SU-DHL-6 (cell line): Measurements from ENCODE around the gene WWOX.
A peak's percentile ranks its signal among the peaks of the same experiment; 100 is the strongest.

Experiments
- H2AFZ ChIP-seq: fragments of 200-600 bp; sonication (generic); 2 replicates; pipeline ENCODE4 v1.6.1; 2014; ENCODE audit warnings: low read depth, mild to moderate bottlenecking, moderate library complexity, mixed read lengths, antibody characterized with exemption, low read length; ENCODE audit not compliant: severe bottlenecking
- H3F3A ChIP-seq: fragments of 200-600 bp; shearing (Covaris generic); 2 replicates; pipeline ENCODE4 v1.6.0; 2016; ENCODE audit warnings: antibody characterized with exemption, mild to moderate bottlenecking; ENCODE audit not compliant: insufficient read depth
- H3K27ac ChIP-seq: fragments of 200-600 bp; sonication (generic); 2 replicates; pipeline ENCODE4 v1.5.1; 2016; ENCODE audit warnings: low read depth, mild to moderate bottlenecking, low read length, moderate library complexity, mixed read lengths
- H3K27me3 ChIP-seq: fragments of 200-600 bp; sonication (generic), shearing (Covaris generic); 2 replicates; pipeline ENCODE4 v1.6.0; 2014; ENCODE audit warnings: mild to moderate bottlenecking, low read length
- H3K36me3 ChIP-seq: fragments of 200-600 bp; sonication (generic); 2 replicates; pipeline ENCODE4 v1.6.1; 2014; ENCODE audit warnings: mild to moderate bottlenecking, low read length, mixed read lengths
- H3K4me2 ChIP-seq: fragments of 300-600, 200-600 bp; shearing (Covaris generic), sonication (generic); 2 replicates; pipeline ENCODE4 v1.6.0; 2014; ENCODE audit warnings: low read length, low read depth, mild to moderate bottlenecking; ENCODE audit not compliant: poor library complexity, severe bottlenecking
- H3K4me3 ChIP-seq: fragments of 200-600 bp; sonication (generic); 2 replicates; pipeline ENCODE4 v1.5.1; 2014; ENCODE audit warnings: antibody characterized with exemption, low read length, mild to moderate bottlenecking, mixed read lengths; ENCODE audit not compliant: insufficient read depth, poor library complexity, severe bottlenecking
- H3K79me2 ChIP-seq: fragments of 200-600 bp; sonication (generic); 2 replicates; pipeline ENCODE4 v1.6.1; 2014; ENCODE audit warnings: mild to moderate bottlenecking, low read length, moderate library complexity; ENCODE audit not compliant: insufficient read depth
- H3K9ac ChIP-seq: fragments of 200-600 bp; sonication (generic); 2 replicates; pipeline ENCODE4 v1.7.0; 2014; ENCODE audit warnings: mild to moderate bottlenecking, low read length
- H3K9me2 ChIP-seq: fragments of 200-600 bp; sonication (generic); replicated peaks from 2 replicates; pipeline ENCODE4 v1.6.1; 2014; ENCODE audit warnings: low read length; ENCODE audit not compliant: insufficient read depth
- H3K9me3 ChIP-seq: fragments of 200-600 bp; sonication (generic); 2 replicates; pipeline ENCODE4 v1.6.1; 2014; ENCODE audit warnings: low read length, mixed read lengths; ENCODE audit not compliant: insufficient read depth
- H4K20me1 ChIP-seq: fragments of 200-600 bp; sonication (generic); 2 replicates; pipeline ENCODE4 v1.6.1; 2014; ENCODE audit warnings: low read depth, mild to moderate bottlenecking, antibody characterized with exemption, low read length, moderate library complexity, mixed read lengths
- EZH2phosphoT487 ChIP-seq: fragments of 200-600 bp; sonication (generic), shearing (Covaris generic); conservative IDR thresholded peaks from 2 replicates; pipeline ENCODE4 v1.6.1; 2018; ENCODE audit warnings: mild to moderate bottlenecking, antibody characterized with exemption, low read length, moderate library complexity, mixed read lengths
- TF ChIP-seq, protein P1 (sequence below): fragments of 200-600 bp; sonication (generic); IDR thresholded peaks from one replicate; pipeline ENCODE4 v1.5.1; 2017; ENCODE audit warnings: antibody characterized with exemption, mild to moderate bottlenecking, low read length, moderate library complexity; ENCODE audit not compliant: insufficient read depth, poor library complexity, severe bottlenecking

Gene WWOX

DNA sequence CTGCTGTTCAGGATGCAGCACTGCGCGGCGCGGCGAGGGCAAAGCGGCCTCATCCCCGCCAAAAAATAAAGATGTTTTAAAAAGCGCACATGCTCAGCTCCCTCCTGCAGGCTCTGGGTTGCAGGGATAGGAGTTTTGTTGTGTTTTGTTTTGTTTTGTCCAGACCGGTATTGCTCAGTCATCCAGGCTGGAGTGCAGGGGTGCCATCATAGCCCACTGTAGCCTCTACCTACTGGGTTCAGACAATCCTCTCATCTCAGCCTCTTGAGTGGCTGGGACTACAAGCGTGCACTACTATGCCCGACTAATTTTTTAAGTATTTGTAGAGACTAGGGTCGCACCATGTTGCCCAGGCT, 636 bp downstream of the WWOX start:
- Histone ChIP-seq H2AFZ (peak overlapping the region; percentile 92), H3K4me2 (peak overlapping the region; percentile 93), H3K4me3 (peak overlapping the region; percentile 88), H3K27ac (peak overlapping the region; percentile 16; the same call in 1 of the 2 replicates), H3K79me2 (peaks cover 47% of the 10 kb centered on the region), H3F3A (0 out of 2 replicates have a peak, but pooled peaks cover 4% of the 10 kb centered on the region), H3K27me3 (no peaks in the 10 kb centered on the region), H4K20me1 (no peaks in the 10 kb centered on the region), H3K9ac (peak overlapping the region; percentile 82), H3K9me3 (no peaks in the 10 kb centered on the region), H3K9me2 (no peaks in the 10 kb centered on the region), H3K36me3 (no peaks in the 10 kb centered on the region)
- TF ChIP-seq, protein P1, sequence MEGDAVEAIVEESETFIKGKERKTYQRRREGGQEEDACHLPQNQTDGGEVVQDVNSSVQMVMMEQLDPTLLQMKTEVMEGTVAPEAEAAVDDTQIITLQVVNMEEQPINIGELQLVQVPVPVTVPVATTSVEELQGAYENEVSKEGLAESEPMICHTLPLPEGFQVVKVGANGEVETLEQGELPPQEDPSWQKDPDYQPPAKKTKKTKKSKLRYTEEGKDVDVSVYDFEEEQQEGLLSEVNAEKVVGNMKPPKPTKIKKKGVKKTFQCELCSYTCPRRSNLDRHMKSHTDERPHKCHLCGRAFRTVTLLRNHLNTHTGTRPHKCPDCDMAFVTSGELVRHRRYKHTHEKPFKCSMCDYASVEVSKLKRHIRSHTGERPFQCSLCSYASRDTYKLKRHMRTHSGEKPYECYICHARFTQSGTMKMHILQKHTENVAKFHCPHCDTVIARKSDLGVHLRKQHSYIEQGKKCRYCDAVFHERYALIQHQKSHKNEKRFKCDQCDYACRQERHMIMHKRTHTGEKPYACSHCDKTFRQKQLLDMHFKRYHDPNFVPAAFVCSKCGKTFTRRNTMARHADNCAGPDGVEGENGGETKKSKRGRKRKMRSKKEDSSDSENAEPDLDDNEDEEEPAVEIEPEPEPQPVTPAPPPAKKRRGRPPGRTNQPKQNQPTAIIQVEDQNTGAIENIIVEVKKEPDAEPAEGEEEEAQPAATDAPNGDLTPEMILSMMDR = peak; percentile 89
- TF ChIP-seq EZH2phosphoT487 = no peak

- H3K4me2 ChIP-seq = no peak overlapping the region
- H3K36me3 ChIP-seq = no peaks in the 10 kb centered on the region
- 0 out of 2 replicates have a peak, but pooled peaks cover 4% of the 10 kb centered on the region for H3F3A ChIP-seq
- H3K4me3 ChIP-seq = no peak overlapping the region
- H2AFZ ChIP-seq = no peak overlapping the region
- no peaks in the 10 kb centered on the region for H3K9me2 ChIP-seq
- H3K9ac ChIP-seq = no peak overlapping the region
- peaks cover 64% of the 10 kb centered on the region for H3K79me2 ChIP-seq
- no peaks in the 10 kb centered on the region for H3K27me3 ChIP-seq
- H3K27ac ChIP-seq = no peak overlapping the region
- 0 out of 2 replicates have a peak, but pooled peaks cover 5% of the 10 kb centered on the region for H4K20me1 ChIP-seq
- no peaks in the 10 kb centered on the region for H3K9me3 ChIP-seq
- TF ChIP-seq, protein P1 = no peak
- TF ChIP-seq EZH2phosphoT487 = no peak
These were observed 2.7 kb downstream of the WWOX start for GRCh38 chr16:78102122-78102660.

- no peaks in the 10 kb centered on the region for H3K9me2 ChIP-seq
- no peak overlapping the region for H3K27ac ChIP-seq
- no peaks in the 10 kb centered on the region for H3K27me3 ChIP-seq
- H3F3A ChIP-seq = 0 out of 2 replicates have a peak, but pooled peaks cover 4% of the 10 kb centered on the region
- H3K9ac ChIP-seq = no peak overlapping the region
- no peak overlapping the region for H3K4me3 ChIP-seq
- H3K79me2 ChIP-seq = peaks cover 68% of the 10 kb centered on the region
- H3K36me3 ChIP-seq = no peaks in the 10 kb centered on the region
- 0 out of 2 replicates have a peak, but pooled peaks cover 6% of the 10 kb centered on the region for H4K20me1 ChIP-seq
- no peak overlapping the region for H2AFZ ChIP-seq
- no peaks in the 10 kb centered on the region for H3K9me3 ChIP-seq
- H3K4me2 ChIP-seq = no peak overlapping the region
- TF ChIP-seq EZH2phosphoT487 = no peak
- TF ChIP-seq, protein P1 = no peak
These were observed 3.4 kb downstream of the WWOX start for GRCh38 chr16:78102865-78103264.
